Erythroblast (primary cell): ENCODE results near the gene TMEM184C.

Experiments used
- GATA1 ChIP-seq: IDR thresholded peaks from 2 replicates; pipeline ENCODE4 v1.6.1; 2011; ENCODE audit warnings: low read depth, mild to moderate bottlenecking, control low read depth, low read length, moderate library complexity
- POLR2A ChIP-seq: IDR thresholded peaks from 2 replicates; pipeline ENCODE4 v1.6.1; 2011; ENCODE audit warnings: mild to moderate bottlenecking, low read length

DNA sequence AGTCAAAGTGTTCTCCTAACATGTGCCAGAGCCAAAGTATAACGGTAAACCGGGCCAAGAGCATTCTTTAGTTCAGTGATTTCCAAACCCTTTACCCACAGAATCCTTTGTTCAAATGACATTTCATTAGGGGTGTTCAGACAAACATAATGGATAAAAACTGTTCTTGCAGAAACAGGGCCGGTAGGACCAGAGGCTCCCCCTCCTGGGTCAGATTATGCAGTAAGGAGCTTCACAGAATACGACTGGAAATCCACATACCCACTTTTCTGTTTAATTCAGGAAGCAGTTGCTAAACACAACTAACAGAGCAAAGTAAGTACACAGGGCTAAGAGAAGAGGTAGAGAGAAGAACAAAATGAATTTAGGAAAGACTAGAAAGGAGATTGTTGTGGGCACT is 46.6 kb upstream of the TMEM184C start:
- no peak for TF ChIP-seq POLR2A
- TF ChIP-seq GATA1 = no peak
